ENCODE data around the gene DPEP2NB.
"Not testable (repeated sequence)": the region's sequence is repeated elsewhere in the genome, so short reads cannot be mapped to it uniquely, and the experiment has no call there.

DPEP2NB gene

GRCh38 chr16:68015681-68016080 lies at the start of gene DPEP2NB:
Gene DPEP2NB, minus strand, starts transcription at chr16:68015911. Its CDS starts 141 bp downstream, at chr16:68015770.
- DNase-seq (ENCODE audit: low spot score), result no peak

- peak; percentile 70 for DNase-seq (ENCODE audit: low spot score)
Measured at GRCh38 chr16:68064791-68065365, 49.2 kb upstream of the DPEP2NB start.

- DNase-seq (ENCODE audit: low spot score), result no peak
Measured at GRCh38 chr16:68062910-68063393, 47.2 kb upstream of the DPEP2NB start.

GRCh38 chr16:68061396-68061795 lies 45.7 kb upstream of the DPEP2NB start:
- DNase-seq (ENCODE audit: low spot score), result no peak

GRCh38 chr16:68059804-68060203 lies 44.1 kb upstream of the DPEP2NB start:
- no peak for DNase-seq (ENCODE audit: low spot score)

GRCh38 chr16:68055395-68055794 lies 39.7 kb upstream of the DPEP2NB start:
- no peak for DNase-seq (ENCODE audit: low spot score)

GRCh38 chr16:68049449-68049848 lies 33.7 kb upstream of the DPEP2NB start:
- DNase-seq (ENCODE audit: low spot score), result no peak

GRCh38 chr16:68047987-68048386 lies 32.3 kb upstream of the DPEP2NB start:
- DNase-seq (ENCODE audit: low spot score), result no peak

GRCh38 chr16:68046106-68046505 lies 30.4 kb upstream of the DPEP2NB start:
- DNase-seq (ENCODE audit: low spot score), result no peak

- DNase-seq (ENCODE audit: low spot score), result no peak
Measured at GRCh38 chr16:68041783-68042182, 26.1 kb upstream of the DPEP2NB start.

GRCh38 chr16:68040506-68041288 lies 25.0 kb upstream of the DPEP2NB start:
- DNase-seq (ENCODE audit: low spot score), result peak; percentile 86

GRCh38 chr16:68037841-68038597 lies 22.3 kb upstream of the DPEP2NB start:
- no peak for DNase-seq (ENCODE audit: low spot score)

GRCh38 chr16:68035227-68035626 lies 19.5 kb upstream of the DPEP2NB start:
- DNase-seq (ENCODE audit: low spot score), result no peak

- DNase-seq (ENCODE audit: low spot score), result no peak
Measured at GRCh38 chr16:68033101-68033500, 17.4 kb upstream of the DPEP2NB start.

- no peak for DNase-seq (ENCODE audit: low spot score)
Measured at GRCh38 chr16:68031951-68032350, 16.2 kb upstream of the DPEP2NB start.

GRCh38 chr16:68030108-68030507 lies 14.4 kb upstream of the DPEP2NB start:
- not testable (repeated sequence) for DNase-seq (ENCODE audit: low spot score)

GRCh38 chr16:68028996-68029395 lies 13.3 kb upstream of the DPEP2NB start:
- no peak for DNase-seq (ENCODE audit: low spot score)

GRCh38 chr16:68022728-68023537 lies 7.2 kb upstream of the DPEP2NB start, which contains the start of the genes DDX28 and DUS2:
Gene DDX28, minus strand, starts transcription at chr16:68023232. Its CDS starts 30 bp downstream, at chr16:68023202.
Gene DUS2, plus strand, starts transcription at chr16:68023284. Its CDS starts 14,740 bp downstream, at chr16:68038024.
- DNase-seq (ENCODE audit: low spot score), result peak; percentile 96

- no peak for DNase-seq (ENCODE audit: low spot score)
Measured at GRCh38 chr16:68022278-68022727, 6.6 kb upstream of the DPEP2NB start.

- no peak for DNase-seq (ENCODE audit: low spot score)
Measured at GRCh38 chr16:68021490-68021889, 5.8 kb upstream of the DPEP2NB start.

GRCh38 chr16:68019167-68019680 lies 3.5 kb upstream of the DPEP2NB start:
- DNase-seq (ENCODE audit: low spot score), result no peak

Data from Ammon's horn (tissue), 1 donor.